Measurements from ENCODE around the gene GCN1.

DNA sequence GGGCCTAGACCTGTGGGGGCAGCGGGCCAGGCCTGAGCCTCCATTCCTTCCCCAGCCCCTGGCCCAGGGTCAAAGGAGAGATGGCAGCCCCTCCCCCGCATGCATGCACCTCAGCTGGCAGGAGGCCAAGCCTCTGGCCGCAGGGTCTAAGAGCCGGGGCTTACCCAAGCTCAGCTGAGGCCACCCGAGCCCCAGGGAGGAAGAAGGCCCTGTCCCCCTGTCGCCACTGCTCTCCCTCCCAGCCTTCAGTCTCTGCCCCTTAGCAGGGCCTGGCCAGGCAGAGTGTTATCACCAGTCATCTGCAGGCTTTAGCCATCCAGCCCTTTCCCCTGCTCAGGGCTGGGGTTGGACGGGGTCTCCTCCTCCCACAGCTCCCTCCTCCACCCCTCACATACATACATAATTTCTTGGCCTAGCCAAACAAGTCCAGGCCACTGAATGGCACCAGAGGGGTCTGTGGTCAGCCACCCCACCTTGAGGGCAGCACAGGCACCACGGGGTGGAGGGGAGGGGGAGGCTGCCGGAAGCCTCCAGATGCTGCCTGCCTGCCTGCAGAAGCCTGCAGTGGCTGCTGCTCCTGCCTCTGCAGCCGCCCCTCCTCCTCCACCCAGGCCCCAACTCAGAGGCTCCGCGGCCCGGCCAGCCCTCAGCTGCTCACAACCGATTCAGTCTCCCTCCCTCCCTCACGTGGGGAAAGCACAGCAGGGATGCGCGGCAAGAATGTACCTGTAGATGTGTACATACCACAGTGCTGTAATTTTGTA is 100.7 kb downstream of the GCN1 start:
- TF ChIP-seq CTCF (IDR thresholded peaks at IDR 0.05) (no peak), POLR2A (IDR thresholded peaks at IDR 0.05) (no peak)
